ENCODE data around the gene PLPPR3.
"Not testable (repeated sequence)": the region's sequence is repeated elsewhere in the genome, so short reads cannot be mapped to it uniquely, and the experiment has no call there.

Gene PLPPR3

DNA sequence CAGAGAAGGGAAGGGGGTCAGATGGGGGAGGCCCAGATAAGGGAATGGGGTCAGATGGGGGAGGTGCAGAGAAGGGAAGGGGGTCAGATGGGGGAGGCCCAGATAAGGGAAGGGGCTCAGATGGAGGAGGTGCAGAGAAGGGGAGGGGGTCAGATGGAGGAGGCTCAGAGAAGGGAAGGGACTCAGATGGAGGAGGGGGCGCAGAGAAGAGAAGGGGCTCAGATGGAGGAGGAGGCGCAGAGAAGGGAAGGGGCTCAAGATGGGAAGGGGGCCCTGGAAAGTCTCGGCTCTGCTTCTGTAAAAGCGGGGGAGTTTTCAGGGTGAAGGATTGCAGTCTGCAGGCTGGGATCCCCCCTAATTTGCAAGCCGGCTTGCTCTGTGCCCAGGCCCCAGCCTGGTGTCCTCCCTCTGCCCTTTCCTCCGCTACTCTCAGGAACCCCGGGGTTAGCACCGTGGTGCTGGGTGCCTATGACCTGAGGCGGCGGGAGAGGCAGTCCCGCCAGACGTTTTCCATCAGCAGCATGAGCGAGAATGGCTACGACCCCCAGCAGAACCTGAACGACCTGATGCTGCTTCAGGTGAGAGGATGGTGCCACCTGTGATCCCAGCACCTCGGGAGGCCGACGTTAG lies 7.5 kb upstream of the PLPPR3 start:
- DNase-seq (ENCODE audit: extremely low read depth in 1 of 2, low read depth in 1 of 2), result no peak

DNA sequence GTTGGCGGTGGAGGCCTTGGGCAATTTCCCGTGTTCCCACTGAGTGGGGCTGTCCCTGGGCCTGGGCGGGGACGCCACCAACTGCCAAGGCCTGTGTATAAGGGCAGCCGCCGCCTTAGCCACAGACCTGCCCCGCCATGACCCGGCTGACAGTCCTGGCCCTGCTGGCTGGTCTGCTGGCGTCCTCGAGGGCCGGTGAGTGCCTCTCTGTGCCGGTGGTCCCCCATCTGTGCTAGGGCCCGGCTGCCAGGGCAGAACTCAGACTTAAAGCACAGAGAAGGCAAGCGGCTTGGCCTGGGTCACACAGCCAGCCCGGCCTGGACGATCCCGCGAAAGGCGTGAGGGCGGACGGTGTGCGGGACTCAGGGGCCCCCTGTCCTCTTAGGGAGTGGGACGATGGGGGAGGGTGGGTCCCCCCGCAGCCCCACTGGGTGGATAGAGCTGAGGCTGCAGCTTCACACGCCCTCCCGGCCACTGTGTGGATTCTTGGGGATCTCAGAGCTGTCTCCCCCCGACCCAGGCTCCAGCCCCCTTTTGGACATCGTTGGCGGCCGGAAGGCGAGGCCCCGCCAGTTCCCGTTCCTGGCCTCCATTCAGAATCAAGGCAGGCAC lies 6.1 kb upstream of the PLPPR3 start, which contains the start of gene AZU1:
TSS of gene AZU1 (plus strand) at position 128 of the 612 bp plus-strand sequence. CDS start at position 138, 10 bp downstream.
- DNase-seq (ENCODE audit: extremely low read depth in 1 of 2, low read depth in 1 of 2), result no peak

DNA sequence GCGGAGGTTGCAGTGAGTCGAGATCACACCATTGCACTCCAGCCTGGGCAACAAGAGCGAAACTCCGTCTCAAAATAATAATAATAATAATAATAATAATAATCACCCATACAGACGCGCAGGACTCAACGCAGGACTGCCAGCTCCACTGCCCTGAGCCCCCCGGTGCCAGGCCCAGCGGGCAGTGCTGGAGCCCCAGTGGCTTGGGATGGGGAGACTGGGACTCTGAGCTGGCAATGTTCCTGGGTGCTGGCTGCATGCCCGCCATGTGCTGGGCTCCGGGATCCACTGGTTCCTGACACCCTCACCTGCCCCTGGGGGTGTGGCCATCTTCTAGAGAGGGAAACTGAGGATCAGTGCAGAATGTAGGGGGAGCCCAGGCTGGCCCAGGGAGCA lies 5.6 kb upstream of the PLPPR3 start:
- no peak for DNase-seq (ENCODE audit: extremely low read depth in 1 of 2, low read depth in 1 of 2)

DNA sequence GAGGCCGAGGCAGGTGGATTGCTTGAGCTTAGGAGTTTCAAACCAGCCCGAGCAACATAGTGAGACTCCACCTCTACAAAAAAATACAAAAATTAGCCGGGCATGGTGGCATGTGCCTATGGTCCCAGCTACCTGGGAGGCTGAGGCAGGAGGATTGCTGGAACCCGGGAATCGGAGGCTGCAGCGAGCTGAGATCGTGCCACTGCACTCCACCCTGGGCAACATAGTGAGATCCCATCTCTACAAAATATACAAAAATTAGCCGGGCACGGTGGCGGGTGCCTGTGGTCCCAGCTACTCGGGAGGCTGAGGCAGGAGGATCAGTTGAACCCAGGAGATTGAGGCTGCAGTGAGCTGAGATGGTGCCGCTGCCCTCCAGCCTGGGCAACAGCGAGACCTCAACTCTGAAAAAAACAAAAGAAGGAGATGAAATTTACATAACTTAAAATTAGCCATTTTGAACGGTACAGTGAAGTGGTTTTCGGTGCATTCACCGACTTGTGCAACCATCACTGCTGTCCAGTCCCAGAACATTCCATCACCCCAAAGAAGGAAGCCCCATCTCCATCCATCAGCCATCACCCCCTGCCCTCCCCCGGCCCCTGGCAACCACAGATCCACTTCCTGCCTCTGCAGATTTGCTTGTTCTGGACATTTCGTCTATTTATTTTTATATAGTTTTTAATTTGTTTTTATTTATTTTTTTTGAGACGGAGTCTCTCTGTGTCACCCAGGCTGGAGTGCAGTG lies 4.3 kb upstream of the PLPPR3 start:
- DNase-seq (ENCODE audit: extremely low read depth in 1 of 2, low read depth in 1 of 2), result no peak

DNA sequence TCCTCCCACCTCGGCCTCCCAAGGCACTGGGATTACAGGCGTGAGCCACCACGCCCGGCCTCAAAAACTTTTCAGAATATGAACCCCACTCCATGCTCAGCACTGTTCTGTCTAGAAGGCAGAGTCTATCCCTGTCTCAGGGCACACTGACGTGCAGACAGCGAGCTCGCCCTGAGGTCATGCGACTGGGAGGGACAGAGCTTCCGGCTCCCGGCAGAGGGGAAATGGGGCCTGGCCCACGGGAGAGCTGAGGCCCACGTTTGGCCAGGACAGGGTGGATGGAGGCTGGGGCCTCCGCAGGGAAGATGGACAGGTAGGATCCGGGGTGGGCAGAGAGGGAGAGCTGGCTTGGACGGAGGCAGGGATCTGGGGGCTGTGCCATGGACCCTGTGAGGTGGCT lies 3.1 kb upstream of the PLPPR3 start:
- no peak for DNase-seq (ENCODE audit: extremely low read depth in 1 of 2, low read depth in 1 of 2)

DNA sequence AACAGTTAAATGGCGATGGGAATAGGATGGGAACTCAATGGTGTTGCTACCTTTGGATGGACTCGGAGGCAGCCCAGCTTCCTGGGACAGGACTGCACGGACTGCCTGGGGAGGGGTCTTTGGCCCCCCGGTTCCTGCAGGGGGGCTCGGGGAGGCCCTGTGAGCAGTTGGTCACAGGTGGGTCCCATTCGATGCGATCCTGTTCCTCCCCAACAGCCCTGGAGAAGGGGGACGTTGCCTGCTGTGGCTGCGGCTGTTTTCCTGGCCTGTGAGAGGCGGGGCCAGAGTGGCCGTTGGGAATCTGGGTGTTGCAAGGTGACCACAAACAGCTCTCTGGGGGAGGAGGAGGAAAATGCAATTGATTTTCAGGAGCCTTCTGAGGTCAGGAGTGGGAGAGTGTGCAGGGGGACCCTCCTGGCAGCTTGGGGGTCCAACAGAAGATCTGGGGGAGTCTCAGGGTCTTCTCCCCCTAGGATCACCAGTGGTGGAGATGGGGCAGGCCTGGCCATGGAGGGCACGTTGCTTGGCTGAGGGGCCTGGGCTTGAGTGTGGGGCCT lies 1.9 kb upstream of the PLPPR3 start:
- no peak for DNase-seq (ENCODE audit: extremely low read depth in 1 of 2, low read depth in 1 of 2)

DNA sequence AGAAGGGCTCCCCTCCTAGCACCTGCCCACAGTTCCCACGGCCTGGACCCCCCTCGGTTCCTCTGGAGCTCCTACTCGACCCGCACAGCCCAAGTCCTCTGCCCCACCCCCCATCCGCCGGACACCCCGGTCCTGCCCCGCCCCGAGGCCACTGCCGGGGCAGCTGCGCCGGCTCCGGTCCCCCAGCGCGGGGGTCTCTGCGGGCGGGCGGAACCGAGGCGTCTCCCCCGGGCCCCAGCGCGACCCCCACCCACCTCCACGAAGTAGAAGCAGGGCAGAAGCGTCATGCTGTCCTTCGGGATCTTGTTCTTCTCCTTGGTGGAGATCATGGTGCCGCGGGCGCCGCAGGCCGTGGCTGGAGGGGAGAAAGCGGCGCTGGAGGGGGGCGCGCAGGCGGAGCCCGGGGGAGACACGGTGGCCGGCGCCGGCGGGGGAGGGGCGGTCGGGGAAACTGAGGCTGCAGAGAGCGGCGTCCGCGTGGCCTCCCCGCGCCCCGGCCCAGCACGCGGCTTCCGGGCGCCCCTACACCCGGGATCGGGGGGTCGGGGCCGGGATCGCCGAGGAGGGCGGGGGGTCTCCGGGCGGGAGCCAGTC lies 427 bp downstream of the PLPPR3 start:
- no peak for DNase-seq (ENCODE audit: extremely low read depth in 1 of 2, low read depth in 1 of 2)

DNA sequence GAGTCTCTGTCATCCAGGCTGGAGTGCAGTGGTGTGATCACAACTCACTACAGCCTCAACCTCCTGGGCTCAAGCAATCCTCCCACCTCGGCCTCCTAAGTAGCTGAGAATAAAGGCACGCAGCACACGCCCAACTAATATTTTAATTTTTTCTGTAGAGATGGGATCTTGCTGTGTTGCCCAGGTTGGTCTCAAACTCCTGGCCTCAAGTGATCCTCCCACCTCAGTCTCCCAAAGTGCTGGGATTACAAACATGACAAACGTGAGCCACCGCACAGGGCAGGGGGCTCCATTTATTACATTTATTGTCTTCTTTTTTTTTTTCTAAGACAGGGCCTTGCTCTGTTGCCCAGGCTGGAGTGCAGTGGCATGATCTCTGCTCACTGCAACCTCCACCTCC lies 1.5 kb downstream of the PLPPR3 start:
- DNase-seq (ENCODE audit: extremely low read depth in 1 of 2, low read depth in 1 of 2), result not testable (repeated sequence)

DNA sequence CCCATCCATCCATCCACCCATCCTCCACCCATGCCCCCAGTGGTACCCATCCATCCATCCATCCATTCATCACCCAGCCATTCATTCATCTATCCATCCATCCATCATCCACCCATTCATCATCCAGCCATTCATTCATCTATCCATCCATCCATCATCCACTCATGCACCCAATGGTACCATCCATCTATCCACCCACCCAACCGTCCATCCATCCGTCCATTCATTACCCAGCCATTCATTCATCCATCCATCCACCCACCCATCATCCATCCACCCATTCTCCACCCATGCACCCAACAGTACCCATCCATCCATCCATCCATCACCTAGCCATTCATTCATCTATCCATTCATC lies 5.3 kb downstream of the PLPPR3 start:
- no peak for DNase-seq (ENCODE audit: extremely low read depth in 1 of 2, low read depth in 1 of 2)

DNA sequence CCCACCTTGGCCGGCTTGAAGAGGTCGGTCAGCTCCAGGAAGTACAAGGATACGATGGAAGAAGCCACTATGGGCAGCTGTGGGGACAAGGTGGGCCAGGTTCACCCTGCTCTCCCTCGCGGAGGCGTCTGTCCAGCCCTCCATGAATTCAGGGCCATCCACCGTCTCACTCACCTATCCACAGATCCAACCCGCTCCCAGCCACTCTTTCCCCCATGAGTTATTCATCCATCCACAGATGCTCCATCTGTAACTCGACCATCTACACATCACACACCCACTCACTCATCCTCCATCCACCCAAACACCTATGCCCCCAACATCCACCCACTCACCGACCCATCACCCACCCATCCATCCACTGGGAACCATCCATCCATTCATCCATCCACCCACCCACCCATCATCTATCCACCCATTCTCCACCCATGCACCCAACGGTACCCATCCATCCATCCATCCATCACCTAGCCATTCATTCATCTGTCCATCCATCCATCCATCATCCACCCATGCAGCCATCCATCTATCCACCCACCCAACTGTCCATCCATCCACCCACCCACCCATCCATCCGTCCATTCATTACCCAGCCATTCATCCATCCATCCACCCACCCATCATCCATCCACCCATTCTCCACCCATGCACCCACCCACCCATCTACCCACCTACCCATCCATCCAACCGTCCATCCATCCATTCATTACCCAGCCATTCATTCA lies 5.8 kb downstream of the PLPPR3 start:
- no peak for DNase-seq (ENCODE audit: extremely low read depth in 1 of 2, low read depth in 1 of 2)

DNA sequence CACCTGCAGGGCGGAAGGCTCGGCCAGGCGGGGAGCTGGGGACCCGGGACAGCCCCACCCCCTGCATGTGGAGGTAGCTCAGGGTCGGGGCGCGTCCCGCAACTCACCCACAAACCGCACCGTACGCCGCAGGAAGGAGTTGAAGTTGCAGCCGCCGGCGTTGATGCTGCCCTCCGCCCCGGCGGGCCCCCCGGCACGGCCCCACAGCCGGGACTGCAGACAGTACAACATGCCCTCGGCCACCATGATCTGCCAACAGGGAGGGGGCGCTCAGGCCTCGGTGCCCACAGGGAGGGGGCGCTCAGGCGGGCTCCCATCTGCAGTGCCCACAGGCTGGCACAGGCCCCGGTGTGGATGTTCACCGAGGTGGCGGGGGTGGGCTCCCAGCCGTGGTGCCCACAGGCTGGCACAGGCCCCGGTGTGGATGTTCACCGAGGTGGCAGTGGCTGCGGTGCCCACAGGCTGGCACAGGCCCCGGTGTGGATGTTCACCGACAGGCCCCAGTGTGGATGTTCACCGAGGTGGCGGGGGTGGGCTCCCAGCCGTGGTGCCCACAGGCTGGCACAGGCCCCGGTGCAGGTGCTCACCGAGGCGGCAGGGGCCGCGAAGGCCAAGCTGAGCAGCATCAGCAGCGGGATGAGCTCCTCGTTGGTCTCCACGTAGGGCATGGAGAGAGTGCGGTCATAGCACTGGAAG lies 6.5 kb downstream of the PLPPR3 start:
- DNase-seq (ENCODE audit: extremely low read depth in 1 of 2, low read depth in 1 of 2), result no peak

DNA sequence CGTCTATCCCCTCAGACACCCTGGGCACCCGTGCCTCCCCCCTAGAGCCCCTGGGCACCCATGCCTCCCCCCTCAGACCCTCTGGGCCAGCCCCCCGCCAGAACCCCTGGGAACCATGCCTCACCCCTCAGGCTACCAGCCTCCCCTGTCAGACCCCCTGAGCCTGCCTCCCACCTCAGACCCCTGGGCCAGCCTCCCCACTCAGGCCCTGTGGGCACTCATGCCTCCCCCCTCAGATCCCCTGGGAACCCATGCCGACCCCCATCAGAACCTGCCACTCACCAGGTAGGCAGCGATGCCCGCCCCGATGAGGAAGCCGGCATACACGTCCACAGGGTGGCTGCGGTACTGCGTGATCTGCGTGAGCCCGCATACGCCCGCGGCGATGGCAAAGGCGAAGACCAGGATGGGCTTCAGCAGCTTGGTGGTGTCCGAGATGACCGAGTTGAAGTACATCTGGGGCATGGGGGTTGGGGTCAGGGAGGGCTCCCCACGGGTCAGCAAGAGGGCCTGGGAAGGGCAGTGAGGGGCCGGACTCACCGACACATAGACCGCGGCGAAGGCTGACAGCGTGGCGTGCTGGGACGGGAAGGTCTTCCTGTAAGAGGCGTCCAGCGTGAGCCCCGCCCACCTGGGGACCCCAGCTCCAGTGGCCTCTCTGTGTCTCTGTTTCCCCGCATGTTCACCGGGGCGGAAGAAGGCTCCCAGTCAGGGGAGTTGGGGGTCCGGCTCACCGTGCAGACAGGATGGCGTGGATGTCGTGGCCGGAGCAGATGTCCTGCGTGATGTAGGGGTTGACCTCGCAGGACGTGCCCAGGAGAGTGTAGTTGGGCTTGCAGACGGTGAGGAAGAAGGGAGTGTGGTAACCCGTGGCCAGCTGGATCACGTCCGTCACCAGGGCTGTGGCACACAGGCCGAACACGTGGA lies 7.3 kb downstream of the PLPPR3 start:
- DNase-seq (ENCODE audit: extremely low read depth in 1 of 2, low read depth in 1 of 2), result no peak

DNA sequence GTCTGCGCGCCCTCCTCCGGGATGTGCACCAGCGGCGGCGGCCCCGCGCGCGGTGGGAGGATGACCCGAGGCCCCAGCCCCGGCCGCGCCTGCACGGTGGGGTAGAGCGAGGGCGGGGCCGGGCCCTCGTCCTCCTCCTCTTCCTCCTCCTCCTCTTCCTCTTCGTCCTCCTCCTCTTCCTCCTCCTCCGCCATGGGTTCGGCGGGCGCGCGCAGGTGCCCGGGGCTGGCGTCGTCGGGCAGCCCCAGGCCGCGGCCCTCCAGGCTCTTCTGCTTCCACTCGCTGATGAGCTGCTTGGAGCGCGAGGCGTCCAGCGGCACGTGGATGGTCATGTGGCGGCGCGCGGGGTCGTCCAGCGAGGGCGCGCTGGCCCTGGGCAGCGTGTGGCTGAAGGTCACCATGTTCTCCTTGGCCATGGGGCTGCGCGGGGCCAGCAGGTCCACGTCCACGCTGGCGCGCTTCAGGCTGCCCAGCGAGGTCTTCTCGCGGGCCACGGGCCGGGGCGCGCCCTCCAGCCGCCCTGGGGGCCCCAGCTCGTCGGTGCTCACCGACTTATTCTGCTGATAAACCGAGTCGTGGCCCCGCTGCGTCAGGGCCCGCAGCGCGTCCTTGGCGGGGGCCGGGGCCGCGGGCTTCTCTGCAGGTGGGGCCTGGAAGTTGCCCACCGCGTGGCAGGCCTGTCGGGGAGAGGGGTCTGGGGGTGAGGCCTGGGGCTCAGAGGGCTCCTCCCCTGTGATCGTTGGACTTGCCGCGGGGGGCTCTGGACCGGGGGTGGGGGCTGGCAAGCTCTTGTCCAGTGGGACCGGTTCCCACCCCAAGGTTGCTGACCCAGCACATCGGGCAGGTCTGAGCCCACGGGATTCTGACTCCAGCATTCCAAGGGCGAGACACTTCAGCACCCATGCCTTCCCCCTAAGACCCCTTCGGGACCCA lies 8.3 kb downstream of the PLPPR3 start:
- DNase-seq (ENCODE audit: extremely low read depth in 1 of 2, low read depth in 1 of 2), result no peak

DNA sequence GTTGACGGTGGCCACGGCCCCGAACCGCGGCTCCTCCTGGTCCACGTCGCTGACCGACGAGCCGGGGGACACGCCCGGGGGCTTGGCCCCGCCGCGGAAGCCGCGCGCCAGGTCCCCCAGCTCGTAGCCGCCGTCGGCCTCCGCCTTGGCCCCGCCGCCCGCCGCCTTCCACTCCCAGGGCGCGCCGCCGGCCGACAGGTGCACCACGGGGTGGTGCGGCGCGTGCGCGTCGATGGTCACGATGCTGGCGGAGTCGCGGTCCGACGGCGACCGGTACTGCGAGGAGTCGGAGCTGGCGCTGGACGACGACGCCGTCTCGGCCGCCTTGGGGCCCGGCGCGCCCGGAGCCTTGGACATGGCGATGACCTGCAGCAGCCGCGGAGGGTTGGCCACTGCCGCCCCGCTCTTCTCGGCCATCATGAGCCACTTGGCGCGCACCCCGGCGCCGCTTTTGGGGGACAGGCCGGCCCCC lies 9.0 kb downstream of the PLPPR3 start:
- no peak for DNase-seq (ENCODE audit: extremely low read depth in 1 of 2, low read depth in 1 of 2)

DNA sequence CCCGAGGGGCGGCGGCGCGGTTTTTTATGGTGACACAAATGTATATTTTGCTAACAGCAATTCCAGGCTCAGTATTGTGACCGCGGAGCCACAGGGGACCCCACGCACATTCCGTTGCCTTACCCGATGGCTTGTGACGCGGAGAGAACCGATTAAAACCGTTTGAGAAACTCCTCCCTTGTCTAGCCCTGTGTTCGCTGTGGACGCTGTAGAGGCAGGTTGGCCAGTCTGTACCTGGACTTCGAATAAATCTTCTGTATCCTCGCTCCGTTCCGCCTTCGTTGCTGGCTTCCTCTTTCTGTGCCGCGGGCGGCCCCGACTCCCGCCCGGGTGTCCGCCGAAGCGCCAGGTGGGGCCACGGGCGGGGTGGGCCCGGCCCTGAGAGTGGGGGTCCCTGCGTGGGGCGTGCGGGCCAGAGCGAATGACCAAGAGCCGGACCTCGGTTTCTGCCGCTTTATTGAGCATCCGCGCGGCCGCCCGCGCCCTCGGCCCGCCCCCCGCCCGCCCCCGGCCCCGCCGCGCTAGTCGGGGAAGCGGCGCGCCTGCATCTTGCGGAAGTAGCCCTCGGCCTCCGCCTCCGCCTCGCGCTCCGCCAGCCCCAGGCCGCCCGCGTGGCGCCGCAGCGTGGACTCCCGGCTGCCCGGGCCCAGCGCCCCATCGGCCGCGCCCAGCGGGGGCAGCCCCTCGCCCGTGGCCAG lies 9.6 kb downstream of the PLPPR3 start:
- DNase-seq (ENCODE audit: extremely low read depth in 1 of 2, low read depth in 1 of 2), result no peak

DNA sequence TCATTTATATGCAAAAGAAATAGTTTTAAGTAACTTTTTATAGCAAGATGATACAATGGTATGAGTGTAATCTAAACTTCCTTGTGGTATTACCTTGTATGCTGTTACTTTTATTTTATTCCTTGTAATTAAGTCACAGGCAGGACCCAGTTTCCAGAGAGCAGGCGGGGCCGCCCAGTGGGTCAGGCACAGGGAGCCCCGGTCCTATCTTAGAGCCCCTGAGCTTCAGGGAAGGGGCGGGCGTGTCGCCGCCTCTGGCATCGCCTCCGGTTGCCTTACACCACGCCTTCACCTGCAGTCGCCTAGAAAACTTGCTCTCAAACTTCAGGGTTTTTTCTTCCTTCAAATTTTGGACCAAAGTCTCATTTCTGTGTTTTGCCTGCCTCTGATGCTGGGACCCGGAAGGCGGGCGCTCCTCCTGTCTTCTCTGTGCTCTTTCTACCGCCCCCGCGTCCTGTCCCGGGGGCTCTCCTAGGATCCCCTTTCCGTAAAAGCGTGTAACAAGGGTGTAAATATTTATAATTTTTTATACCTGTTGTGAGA lies 10.2 kb downstream of the PLPPR3 start:
- no peak for DNase-seq (ENCODE audit: extremely low read depth in 1 of 2, low read depth in 1 of 2)

DNA sequence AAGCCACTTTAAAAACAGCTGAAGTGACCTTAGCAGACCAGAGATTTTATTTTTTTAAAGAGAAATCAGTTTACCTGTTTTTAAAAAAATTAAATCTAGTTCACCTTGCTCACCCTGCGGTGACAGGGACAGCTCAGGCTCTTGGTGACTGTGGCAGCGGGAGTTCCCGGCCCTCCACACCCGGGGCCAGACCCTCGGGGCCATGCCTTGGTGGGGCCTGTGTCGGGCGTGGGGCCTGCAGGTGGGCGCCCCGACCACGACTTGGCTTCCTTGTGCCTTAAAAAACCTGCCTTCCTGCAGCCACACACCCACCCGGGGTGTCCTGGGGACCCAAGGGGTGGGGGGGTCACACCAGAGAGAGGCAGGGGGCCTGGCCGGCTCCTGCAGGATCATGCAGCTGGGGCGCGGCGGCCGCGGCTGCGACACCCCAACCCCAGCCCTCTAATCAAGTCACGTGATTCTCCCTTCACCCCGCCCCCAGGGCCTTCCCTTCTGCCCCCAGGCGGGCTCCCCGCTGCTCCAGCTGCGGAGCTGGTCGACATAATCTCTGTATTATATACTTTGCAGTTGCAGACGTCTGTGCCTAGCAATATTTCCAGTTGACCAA lies 10.8 kb downstream of the PLPPR3 start:
- DNase-seq (ENCODE audit: extremely low read depth in 1 of 2, low read depth in 1 of 2), result no peak
